Measurements from ENCODE around the gene CACNB2. TPM values are rescaled to one million over a fixed set of nuclear protein-coding genes. Genes with fewer than 3 reads are reported as not detected.

CACNB2 gene
- total RNA-seq, 1 experiment from 2014 or later, result 3.2 TPM

GRCh38 chr10:18328941-18329340 is 188.7 kb downstream of the CACNB2 start (continued):
- TF ChIP-seq HMGXB4 (CRISPR knock-in tag; IDR thresholded peaks at IDR 0.05), result no peak
- TF ChIP-seq ZNF263 (CRISPR knock-in tag; IDR thresholded peaks at IDR 0.05; ENCODE audit: low read depth), result no peak
- no peak for TF ChIP-seq SOX15 (CRISPR knock-in tag; IDR thresholded peaks at IDR 0.05)
- no peak for TF ChIP-seq CDX4 (CRISPR knock-in tag; IDR thresholded peaks at IDR 0.05; ENCODE audit: borderline replicate concordance)

- Mint-ChIP-seq H3K4me1 (peaks cover 5% of the 10 kb centered on the region; the same call in 1 of the 2 replicates), H3K27me3 (ENCODE audit: low read depth) (no peaks in the 10 kb centered on the region), H3K4me3 (no peak overlapping the region), H3K36me3 (no peaks in the 10 kb centered on the region), H3K9me3 (no peaks in the 10 kb centered on the region), H3K27ac (peak overlapping the region; percentile 29; the same call in 1 of the 2 replicates)
- ChIA-PET CTCF (no interaction called here), POLR2A (no interaction called here)
- no peak for TF ChIP-seq ZNF138 (CRISPR knock-in tag; conservative IDR thresholded peaks at IDR 0.05)
- TF ChIP-seq CREB1 (CRISPR knock-in tag; IDR thresholded peaks at IDR 0.05), result no peak
- TF ChIP-seq USF1 (CRISPR knock-in tag; IDR thresholded peaks at IDR 0.05), result no peak
- no peak for TF ChIP-seq ERG (CRISPR knock-in tag; IDR thresholded peaks at IDR 0.05)
- no peak for TF ChIP-seq ZNF512 (CRISPR knock-in tag; IDR thresholded peaks at IDR 0.05; ENCODE audit: borderline replicate concordance)
- no peak for TF ChIP-seq OVOL2 (CRISPR knock-in tag; IDR thresholded peaks at IDR 0.05; ENCODE audit: borderline replicate concordance)
- TF ChIP-seq CBFB (CRISPR knock-in tag; IDR thresholded peaks at IDR 0.05; ENCODE audit: low read depth), result no peak
- no peak for TF ChIP-seq TEAD4 (CRISPR knock-in tag; IDR thresholded peaks at IDR 0.05)
- no peak for TF ChIP-seq JAZF1 (CRISPR knock-in tag; IDR thresholded peaks at IDR 0.05)
- TF ChIP-seq MYBL2 (CRISPR knock-in tag; IDR thresholded peaks at IDR 0.05), result no peak
- TF ChIP-seq KAT7 (CRISPR knock-in tag; IDR thresholded peaks at IDR 0.05; ENCODE audit: borderline replicate concordance), result no peak
- TF ChIP-seq RORB (CRISPR knock-in tag; IDR thresholded peaks at IDR 0.05), result no peak
- TF ChIP-seq FOXK1 (CRISPR knock-in tag; IDR thresholded peaks at IDR 0.05), result no peak
- no peak for TF ChIP-seq GABPB1 (CRISPR knock-in tag; IDR thresholded peaks at IDR 0.05)
- TF ChIP-seq MXD4 (CRISPR knock-in tag; IDR thresholded peaks at IDR 0.05; ENCODE audit: borderline replicate concordance), result no peak
- no peak for TF ChIP-seq ZNF671 (CRISPR knock-in tag; IDR thresholded peaks at IDR 0.05)
- no peak for TF ChIP-seq PRDM15 (CRISPR knock-in tag; IDR thresholded peaks at IDR 0.05)
- no peak for TF ChIP-seq AR (CRISPR knock-in tag; IDR thresholded peaks at IDR 0.05)
- TF ChIP-seq ZNF425 (CRISPR knock-in tag; conservative IDR thresholded peaks at IDR 0.05), result no peak
- no peak for DNase-seq (ENCODE audit: low spot score)
- ATAC-seq, result no peak
Observed at GRCh38 chr10:18332048-18332447, 191.8 kb downstream of the CACNB2 start.
